Esophagus muscularis mucosa (tissue), 3 donors: ENCODE data around the gene DGUOK.

ENCODE experiments used
- POLR2A ChIP-seq: fragments of 450-650 bp; IDR thresholded peaks from one replicate; pipeline ENCODE4 v1.6.1; 2017; ENCODE audit warnings: antibody characterized with exemption, moderate library complexity, mild to moderate bottlenecking, low read depth
- TF ChIP-seq, protein P1 (sequence below), 3 experiments: fragments of 200-600 bp in 2 of 3; fragments of 450-650 bp in 1 of 3; sonication (generic) in 2 of 3; IDR thresholded peaks; one replicate each; pipeline ENCODE4 v1.5.1; 2017 to 2019; ENCODE audit warnings: antibody characterized with exemption in 3 of 3, mild to moderate bottlenecking in 2 of 3, moderate library complexity in 1 of 3

DNA sequence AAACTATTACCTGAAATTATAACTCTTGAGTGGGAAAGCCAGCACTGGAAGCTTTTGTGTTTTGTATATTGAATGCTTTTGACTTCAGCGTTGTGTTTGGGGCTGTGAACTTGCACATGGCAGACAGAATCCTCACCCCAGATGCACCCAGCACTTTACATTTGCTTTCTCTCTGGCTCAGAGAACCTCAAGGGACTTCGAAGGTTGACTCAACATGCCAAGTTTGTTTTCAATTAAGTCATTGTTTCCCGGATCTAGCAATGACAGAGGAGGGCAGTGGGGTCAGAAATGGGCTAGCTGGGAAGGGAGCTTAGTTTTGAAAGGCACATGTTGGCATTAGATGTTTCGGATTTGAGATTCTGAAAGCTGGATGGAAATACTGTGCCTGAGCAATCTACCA is 80.4 kb downstream of the DGUOK start:
- TF ChIP-seq, protein P1, sequence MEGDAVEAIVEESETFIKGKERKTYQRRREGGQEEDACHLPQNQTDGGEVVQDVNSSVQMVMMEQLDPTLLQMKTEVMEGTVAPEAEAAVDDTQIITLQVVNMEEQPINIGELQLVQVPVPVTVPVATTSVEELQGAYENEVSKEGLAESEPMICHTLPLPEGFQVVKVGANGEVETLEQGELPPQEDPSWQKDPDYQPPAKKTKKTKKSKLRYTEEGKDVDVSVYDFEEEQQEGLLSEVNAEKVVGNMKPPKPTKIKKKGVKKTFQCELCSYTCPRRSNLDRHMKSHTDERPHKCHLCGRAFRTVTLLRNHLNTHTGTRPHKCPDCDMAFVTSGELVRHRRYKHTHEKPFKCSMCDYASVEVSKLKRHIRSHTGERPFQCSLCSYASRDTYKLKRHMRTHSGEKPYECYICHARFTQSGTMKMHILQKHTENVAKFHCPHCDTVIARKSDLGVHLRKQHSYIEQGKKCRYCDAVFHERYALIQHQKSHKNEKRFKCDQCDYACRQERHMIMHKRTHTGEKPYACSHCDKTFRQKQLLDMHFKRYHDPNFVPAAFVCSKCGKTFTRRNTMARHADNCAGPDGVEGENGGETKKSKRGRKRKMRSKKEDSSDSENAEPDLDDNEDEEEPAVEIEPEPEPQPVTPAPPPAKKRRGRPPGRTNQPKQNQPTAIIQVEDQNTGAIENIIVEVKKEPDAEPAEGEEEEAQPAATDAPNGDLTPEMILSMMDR (IDR thresholded peaks at IDR 0.05), result no peak
- TF ChIP-seq POLR2A, result no peak
